T-cell (primary cell): ENCODE results near the gene DELE1. TPM values are rescaled to one million over a fixed set of nuclear protein-coding genes. Genes with fewer than 3 reads are reported as not detected.
A peak's percentile ranks its signal among the peaks of the same experiment; 100 is the strongest.

Source experiments
- ATAC-seq, 4 experiments: fragments of 200-7000 bp in 3 of 4; fragments of 150-1000 bp in 1 of 4; cut with Tn5 transposase; replicated peaks in 1 of 4; 1 replicate in 3 of 4; 2 replicates in 1 of 4; pipeline ENCODE4 v1.10.0; 2021; ENCODE audit warnings: moderate library complexity in 3 of 4, mild to moderate bottlenecking in 2 of 4, moderate number of reproducible peaks in 1 of 4
- CTCF ChIA-PET, 2 donors: fragments of 300-600 bp; sonication (Branson Sonifier 250); formaldehyde crosslinking; loops; one replicate each; lab custom pipeline; 2022; ENCODE audit warnings: antibody characterized with exemption in 2 of 2; lab: Charles Lee
- POLR2A ChIA-PET, 2 donors: fragments of 300-600 bp; sonication (Branson Sonifier 250); formaldehyde crosslinking; loops; one replicate each; lab custom pipeline; 2022; ENCODE audit warnings: antibody characterized with exemption in 2 of 2; lab: Charles Lee
- DNase-seq, 35 experiments: peaks; one replicate each; pipeline versions ENCODE4 v3.0.0 to v3.0.0-alpha.2; 2013 to 2023
- H3K27ac ChIP-seq: one replicate; pipeline ENCODE4 v1.5.1; 2013; ENCODE audit warnings: low read length
- H3K27me3 ChIP-seq, 2 experiments: replicated peaks in 1 of 2; 1 replicate in 1 of 2; 2 replicates in 1 of 2; pipeline versions ENCODE4 v1.6.1 to v1.7.0; 2013; ENCODE audit warnings: low read length in 1 of 2, mixed read lengths in 1 of 2; ENCODE audit not compliant: control insufficient read depth in 2 of 2, insufficient read depth in 2 of 2; ENCODE audit errors: extremely low read depth in 1 of 2
- H3K36me3 ChIP-seq, 2 donors: 1 replicate in 1 of 2; 2 replicates in 1 of 2; pipeline versions ENCODE4 v1.6.1 to v1.7.0; 2013; ENCODE audit warnings: low read length in 1 of 2; ENCODE audit not compliant: control insufficient read depth in 2 of 2, insufficient read depth in 1 of 2; ENCODE audit errors: extremely low read depth in 1 of 2
- H3K4me1 ChIP-seq, 2 experiments: 1 replicate in 1 of 2; 2 replicates in 1 of 2; pipeline versions ENCODE4 v1.6.1 to v1.7.0; 2013; ENCODE audit warnings: low read length in 2 of 2, mixed read lengths in 1 of 2; ENCODE audit not compliant: insufficient read depth in 2 of 2, control insufficient read depth in 1 of 2; ENCODE audit errors: extremely low read depth in 1 of 2
- H3K4me3 ChIP-seq, 2 donors: 1 replicate in 1 of 2; 2 replicates in 1 of 2; pipeline versions ENCODE4 v1.5.1 to v1.7.0; 2013; ENCODE audit warnings: mild to moderate bottlenecking in 2 of 2, low read length in 1 of 2, moderate library complexity in 1 of 2; ENCODE audit not compliant: control insufficient read depth in 1 of 2; ENCODE audit errors: extremely low read depth in 1 of 2
- H3K9me3 ChIP-seq: 2 replicates; pipeline ENCODE4 v1.7.0; 2013
- H3K27ac Mint-ChIP-seq, 2 donors: one replicate each; pipeline ENCODE4 v1.8.0; 2020 to 2021; ENCODE audit warnings: mild to moderate bottlenecking in 2 of 2, mixed read lengths in 2 of 2
- H3K27me3 Mint-ChIP-seq, 2 donors: one replicate each; pipeline ENCODE4 v1.8.0; 2021 to 2022; ENCODE audit warnings: mixed read lengths in 2 of 2
- H3K36me3 Mint-ChIP-seq: one replicate; pipeline ENCODE4 v1.8.0; 2021; ENCODE audit warnings: mixed read lengths
- H3K4me1 Mint-ChIP-seq, 3 donors: one replicate each; pipeline ENCODE4 v1.8.0; 2020 to 2022; ENCODE audit warnings: mixed read lengths in 3 of 3, mild to moderate bottlenecking in 1 of 3
- H3K4me3 Mint-ChIP-seq, 3 donors: one replicate each; pipeline ENCODE4 v1.8.0; 2020 to 2022; ENCODE audit warnings: mild to moderate bottlenecking in 3 of 3, mixed read lengths in 3 of 3, moderate library complexity in 3 of 3
- H3K9me3 Mint-ChIP-seq, 3 donors: one replicate each; pipeline ENCODE4 v1.8.0; 2020 to 2022; ENCODE audit warnings: mixed read lengths in 3 of 3
- WGBS: methylation state at CpG from one replicate; pipeline ENCODE4 v1.1.5; 2013; ENCODE audit warnings: missing lambda C conversion rate; ENCODE audit not compliant: insufficient coverage; 5-methylcytosine and 5-hydroxymethylcytosine counted together
- total RNA-seq, 35 experiments: library from RNA in 6 of 35; stranded (reverse) in 6 of 35; fragments of 120-200 nt in 1 of 35; gene quantifications; one replicate each; pipeline versions ENCODE4 v1.2.1 to v1.2.4 and lab custom pipeline; 2013 to 2026

DELE1 gene
- total RNA-seq, 5 donors from 2014 or later (not counting 1 experiment from before 2014, with no cell fraction given): 80.3 to 130 (median 85.2) TPM

DNA sequence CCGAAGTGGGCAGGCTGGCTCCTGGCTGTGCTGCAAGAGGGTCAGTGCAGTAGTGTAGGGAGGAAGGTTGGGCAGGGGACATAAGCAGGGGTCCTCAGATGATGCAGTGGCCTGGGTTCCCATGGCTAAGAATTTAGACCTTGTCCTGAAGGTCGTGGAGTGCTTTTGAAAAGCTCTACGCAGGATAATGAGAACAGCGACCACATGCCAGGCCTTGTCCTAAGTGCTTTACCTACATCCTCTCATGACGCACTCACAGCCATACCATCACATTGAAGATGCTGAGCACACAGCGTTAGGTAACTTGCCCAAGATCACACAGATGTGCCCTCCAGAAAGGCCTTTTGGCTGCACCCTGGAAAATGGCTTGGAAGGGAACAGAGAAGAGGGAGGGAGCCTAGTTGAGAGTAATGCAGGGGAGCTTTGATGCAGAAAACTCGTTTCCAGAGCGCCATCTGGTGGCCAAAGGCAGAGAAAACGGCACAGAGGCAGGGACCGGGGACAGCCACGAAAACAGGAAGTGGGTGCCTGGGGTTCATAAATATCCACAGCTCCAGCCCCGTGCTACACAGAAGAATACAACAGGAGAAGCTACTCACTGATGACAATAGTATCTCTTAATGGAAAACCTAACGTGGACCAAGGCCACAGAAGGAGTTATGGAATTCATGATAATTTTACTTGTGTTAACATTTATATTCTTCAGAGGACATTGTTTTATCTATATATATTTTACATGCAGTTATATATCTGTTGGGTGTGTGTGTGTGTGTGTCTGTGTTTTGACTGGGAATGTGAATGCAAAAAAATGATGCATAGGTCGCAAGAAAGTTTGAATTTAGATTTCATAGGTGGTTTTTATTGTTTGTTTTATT is 37.0 kb downstream of the DELE1 start:
- Mint-ChIP-seq H3K27ac (peak overlapping the region; percentile 94), H3K4me3 (peak overlapping the region; percentile 25 to 39 (median 26)), H3K36me3 (peaks cover 4% of the 10 kb centered on the region), H3K4me1 (peaks cover 41 to 51% (median 50%) of the 10 kb centered on the region in 3 donors), H3K27me3 (no peaks in the 10 kb centered on the region), H3K9me3 (no peaks in the 10 kb centered on the region)
- ChIA-PET CTCF (interaction anchor here (0.5 to 3.6 kb wide), 43 partner anchors 9 to 870 kb away, joined by 3 to 75 read pairs (median 5); partner anchors contain the start of genes DELE1 (in 2 of the 2), RNF14 (in 2 of the 2), FCHSD1 (in 1 of the 2) and HDAC3 (in 1 of the 2)), POLR2A (interaction anchor here (0.6 to 1.3 kb wide), 12 partner anchors 8 to 1937 kb away, joined by 3 to 6 read pairs (median 3); partner anchors contain the start of genes RNF14 (in 2 of the 2) and DELE1 (in 1 of the 2))
- no peaks in the 10 kb centered on the region for H3K36me3 ChIP-seq
- peaks cover 13 to 47% of the 10 kb centered on the region in 2 experiments for H3K4me1 ChIP-seq
- 56% methylated on average over 5 of the region's 14 CpGs for WGBS
- H3K27ac ChIP-seq: peak overlapping the region; percentile 45
- DNase-seq (peak; percentile 79 to 96 (median 88)), ATAC-seq (peak; percentile 95 to 97 (median 96))
- no peak overlapping the region for H3K4me3 ChIP-seq
- no peaks in the 10 kb centered on the region for H3K9me3 ChIP-seq
- no peaks in the 10 kb centered on the region for H3K27me3 ChIP-seq

DNA sequence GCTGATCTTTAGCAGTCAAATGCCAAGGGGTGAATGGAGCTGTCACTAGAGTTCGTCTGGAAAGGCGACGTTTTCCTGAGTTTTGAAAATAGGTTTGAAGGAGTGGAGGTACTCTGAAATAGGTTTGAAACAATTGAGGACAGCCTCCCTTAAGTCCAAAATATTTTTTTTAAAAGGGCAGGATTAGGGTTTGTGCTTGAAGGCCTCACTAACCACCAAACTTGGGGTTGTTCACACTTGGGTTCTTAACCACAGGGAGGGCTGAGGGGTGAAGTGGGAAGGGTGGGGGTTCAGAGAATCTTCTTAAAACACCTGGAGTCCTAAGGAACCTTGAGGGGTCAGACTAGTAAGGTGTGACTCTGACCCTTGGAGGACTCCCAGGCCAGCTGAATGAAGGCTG is 37.8 kb downstream of the DELE1 start:
- ATAC-seq (no peak), DNase-seq (no peak)
- Histone ChIP-seq H3K27me3 (no peaks in the 10 kb centered on the region), H3K9me3 (no peaks in the 10 kb centered on the region), H3K27ac (peak overlapping the region; percentile 45), H3K4me1 (peaks cover 13 to 47% of the 10 kb centered on the region in 2 experiments), H3K36me3 (no peaks in the 10 kb centered on the region), H3K4me3 (no peak overlapping the region)
- CTCF ChIA-PET: interaction anchor here (0.6 to 3.6 kb wide), 34 partner anchors 8 to 324 kb away, joined by 3 to 75 read pairs (median 6); partner anchors contain the start of genes RNF14 (in 2 of the 2), DELE1 (in 1 of the 2), FCHSD1 (in 1 of the 2) and HDAC3 (in 1 of the 2)
- POLR2A ChIA-PET: interaction anchor here in 1 of 2 donors (0.6 to 1.2 kb wide), 7 partner anchors 7 to 1936 kb away, joined by 3 to 6 read pairs (median 3); partner anchors contain the start of genes DELE1 and RNF14
- H3K9me3 Mint-ChIP-seq: no peaks in the 10 kb centered on the region
- no peak overlapping the region for H3K4me3 Mint-ChIP-seq
- peak overlapping the region; percentile 94 for H3K27ac Mint-ChIP-seq
- no CpG with 5 or more reads among the region's 3 CpGs for WGBS
- peaks cover 1% of the 10 kb centered on the region for H3K36me3 Mint-ChIP-seq
- H3K27me3 Mint-ChIP-seq: no peaks in the 10 kb centered on the region
- peaks cover 41 to 51% (median 50%) of the 10 kb centered on the region in 3 donors for H3K4me1 Mint-ChIP-seq

DNA sequence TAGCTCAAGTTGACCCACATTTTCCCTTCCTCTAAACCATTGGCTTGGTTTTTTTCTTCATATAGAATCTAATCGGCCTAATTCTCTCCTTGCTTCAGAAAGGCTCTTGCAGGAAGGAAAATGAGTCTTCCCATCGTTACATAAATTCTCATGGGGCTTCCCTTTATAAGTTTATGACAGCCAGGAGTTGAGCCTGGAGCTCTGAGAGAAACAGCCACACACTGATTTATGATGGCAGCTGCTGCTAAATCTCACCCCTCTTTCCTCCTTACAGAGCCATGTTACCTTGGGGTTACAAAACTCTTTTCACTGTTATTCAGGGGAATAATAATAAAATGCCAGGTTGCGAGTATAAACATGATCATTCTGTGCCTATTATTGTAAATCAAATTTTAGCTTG is 40.0 kb downstream of the DELE1 start:
- 100% methylated on average over 1 of the region's 3 CpGs for WGBS
- no peaks in the 10 kb centered on the region for H3K27me3 ChIP-seq
- H3K9me3 ChIP-seq: no peaks in the 10 kb centered on the region
- H3K36me3 Mint-ChIP-seq: no peaks in the 10 kb centered on the region
- H3K4me1 Mint-ChIP-seq: peaks cover 38 to 40% (median 40%) of the 10 kb centered on the region in 3 donors
- H3K27ac Mint-ChIP-seq: peak overlapping the region in 1 of 2 donors; percentile 11
- H3K36me3 ChIP-seq: no peaks in the 10 kb centered on the region
- no peak for ATAC-seq
- no peak overlapping the region for H3K4me3 Mint-ChIP-seq
- H3K4me1 ChIP-seq: peaks cover 12 to 36% of the 10 kb centered on the region in 2 experiments
- H3K27ac ChIP-seq: no peak overlapping the region
- no peak for DNase-seq
- POLR2A ChIA-PET: interaction anchor here in 1 of 2 donors (0.7 kb wide), 1 partner anchor 313 kb away, joined by 3 read pairs; the partner anchor contains the start of gene FCHSD1
- no peaks in the 10 kb centered on the region for H3K9me3 Mint-ChIP-seq
- H3K4me3 ChIP-seq: no peak overlapping the region
- no peaks in the 10 kb centered on the region for H3K27me3 Mint-ChIP-seq
- CTCF ChIA-PET: interaction anchor here (0.5 to 0.8 kb wide), 5 partner anchors 17 to 396 kb away, joined by 3 to 7 read pairs (median 3); no protein-coding TSS in a partner anchor

DNA sequence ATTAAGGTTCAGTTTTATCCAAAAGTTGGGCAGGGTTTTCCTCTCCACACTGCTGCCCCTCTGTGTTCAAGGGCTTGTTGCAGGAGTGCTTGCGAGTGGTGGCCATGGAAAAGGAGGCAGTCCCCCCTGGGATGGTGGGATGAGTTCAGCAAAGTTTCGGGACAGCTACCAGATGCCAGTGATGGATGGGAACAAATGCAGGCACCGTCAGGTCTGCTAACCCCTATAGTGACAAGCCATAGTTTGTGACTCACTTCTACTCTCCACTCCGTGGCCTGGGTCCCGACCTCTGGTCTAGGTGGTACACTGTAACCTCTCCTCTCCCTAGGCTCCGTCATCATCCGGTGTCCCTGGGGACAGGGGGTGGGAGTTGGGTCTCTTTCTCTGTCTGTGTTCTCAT is 41.4 kb downstream of the DELE1 start:
- no peak overlapping the region for H3K27ac ChIP-seq
- no peak for ATAC-seq
- no peaks in the 10 kb centered on the region for H3K9me3 ChIP-seq
- H3K4me1 Mint-ChIP-seq: peaks cover 36 to 38% (median 38%) of the 10 kb centered on the region in 3 donors
- peaks cover 19 to 31% of the 10 kb centered on the region in 2 experiments for H3K4me1 ChIP-seq
- DNase-seq: no peak
- H3K4me3 Mint-ChIP-seq: no peak overlapping the region
- ChIA-PET POLR2A (no interaction called here), CTCF (interaction anchor here in 1 of 2 donors (0.6 kb wide), 1 partner anchor 41 kb away, joined by 3 read pairs; no protein-coding TSS in a partner anchor)
- no peaks in the 10 kb centered on the region for H3K9me3 Mint-ChIP-seq
- no peak overlapping the region for H3K27ac Mint-ChIP-seq
- H3K27me3 Mint-ChIP-seq: no peaks in the 10 kb centered on the region
- H3K4me3 ChIP-seq: no peak overlapping the region
- no peaks in the 10 kb centered on the region for H3K27me3 ChIP-seq
- no peaks in the 10 kb centered on the region for H3K36me3 ChIP-seq
- no peaks in the 10 kb centered on the region for H3K36me3 Mint-ChIP-seq
- WGBS: no CpG with 5 or more reads among the region's 7 CpGs

DNA sequence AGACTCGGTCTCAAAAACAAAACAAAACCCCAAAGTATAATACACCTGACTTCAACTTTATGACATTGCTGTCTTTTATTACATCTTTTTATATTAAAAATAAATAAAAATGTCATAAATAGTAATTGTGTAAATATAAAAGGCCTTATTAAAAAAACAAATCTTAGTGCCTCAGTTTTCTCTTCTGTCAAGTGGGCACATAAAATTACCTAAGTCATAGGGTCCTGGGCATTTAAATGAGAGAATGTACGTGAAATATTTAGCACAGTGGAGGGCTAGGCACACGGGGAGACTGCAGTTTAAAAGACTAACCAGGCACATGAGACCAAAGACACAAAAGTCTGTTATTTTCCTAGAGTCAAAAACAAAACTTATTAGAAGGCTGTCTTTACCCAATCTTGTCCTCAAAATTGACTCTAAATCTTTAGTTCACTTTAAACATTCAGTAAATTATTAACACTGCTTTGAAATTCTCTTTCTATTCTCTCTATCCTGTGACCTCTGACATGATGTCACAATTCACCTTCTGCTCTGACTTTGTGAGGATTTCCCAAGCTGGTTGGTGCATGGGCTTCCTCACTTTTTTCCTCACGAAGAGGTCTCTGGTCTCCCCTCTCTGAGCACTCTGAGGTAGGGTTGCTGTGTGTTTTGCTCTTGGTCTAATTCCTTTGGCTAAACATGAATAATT is 42.7 kb downstream of the DELE1 start:
- Histone ChIP-seq H3K36me3 (no peaks in the 10 kb centered on the region), H3K27ac (no peak overlapping the region), H3K4me3 (no peak overlapping the region), H3K9me3 (no peaks in the 10 kb centered on the region), H3K4me1 (peaks cover 18 to 25% of the 10 kb centered on the region in 2 experiments), H3K27me3 (no peaks in the 10 kb centered on the region)
- H3K36me3 Mint-ChIP-seq: no peaks in the 10 kb centered on the region
- ATAC-seq: no peak
- H3K4me3 Mint-ChIP-seq: no peak overlapping the region
- ChIA-PET POLR2A (no interaction called here), CTCF (no interaction called here)
- no peaks in the 10 kb centered on the region for H3K9me3 Mint-ChIP-seq
- WGBS: no CpG with 5 or more reads among the region's 4 CpGs
- H3K27ac Mint-ChIP-seq: peak overlapping the region; percentile 44 to 64
- DNase-seq: no peak
- H3K27me3 Mint-ChIP-seq: no peaks in the 10 kb centered on the region
- peaks cover 30 to 36% (median 31%) of the 10 kb centered on the region in 3 donors for H3K4me1 Mint-ChIP-seq
